Measurements from ENCODE around the gene GLIPR1L2.

GRCh38 chr12:75447691-75448393 lies 57.0 kb downstream of the GLIPR1L2 start:
- TF ChIP-seq CTCF (IDR thresholded peaks at IDR 0.05; ENCODE audit: insufficient read depth, low read length, poor library complexity, severe bottlenecking) (no peak), EZH2phosphoT487 (conservative IDR thresholded peaks at IDR 0.05; ENCODE audit: low read length) (no peak)
